IMR-90 (cell line): ENCODE data around the gene SLX4. TPM values are rescaled to one million over a fixed set of nuclear protein-coding genes. Genes with fewer than 3 reads are reported as not detected.

Experiments used
- ATAC-seq: fragments of 200-7000 bp; cut with Tn5 transposase; 2 replicates; pipeline ENCODE4 v1.9.1; 2020; ENCODE audit warnings: low read depth, mild to moderate bottlenecking, moderate library complexity
- BruUV-seq: library from RNA; stranded (reverse); fragments of 400-500 nt; replicated peaks from 2 replicates; lab custom pipeline; 2021; lab: Mats Ljungman, UMichigan
- CTCF ChIA-PET: fragments of 300-600 bp; formaldehyde crosslinking; extraction: SDS; loops from one replicate; lab custom pipeline; 2021; ENCODE audit warnings: antibody characterized with exemption; lab: Yijun Ruan, JAX
- POLR2A ChIA-PET: fragments of 300-600 bp; sonication (Branson Sonifier 250); formaldehyde crosslinking; loops from one replicate; lab custom pipeline; 2022; ENCODE audit warnings: antibody characterized with exemption; ENCODE audit not compliant: unreplicated experiment; lab: Charles Lee
- DNase-seq: peaks from one replicate; pipeline ENCODE4 v3.0.0; 2013
- H2AFZ ChIP-seq: replicated peaks from 2 replicates; pipeline ENCODE3; 2013; ENCODE audit warnings: low read length, mild to moderate bottlenecking; ENCODE audit not compliant: poor library complexity
- H2AK5ac ChIP-seq: 2 replicates; pipeline ENCODE4 v1.6.1; 2013; ENCODE audit warnings: low read depth, low read length, inconsistent platforms
- H2AK9ac ChIP-seq: replicated peaks from 2 replicates; pipeline ENCODE3; 2013; ENCODE audit warnings: mild to moderate bottlenecking, low read depth, low read length, moderate library complexity; ENCODE audit not compliant: poor library complexity
- H2BK120ac ChIP-seq: 2 replicates; pipeline ENCODE4 v1.6.1; 2013; ENCODE audit warnings: low read depth, low read length, inconsistent platforms
- H2BK15ac ChIP-seq: 3 replicates; pipeline ENCODE4 v1.6.1; 2013; ENCODE audit warnings: low read depth, low read length, inconsistent platforms
- H2BK20ac ChIP-seq: 2 replicates; pipeline ENCODE4 v1.6.1; 2013; ENCODE audit warnings: low read depth, mild to moderate bottlenecking, inconsistent platforms, low read length, moderate library complexity
- H2BK5ac ChIP-seq: 2 replicates; pipeline ENCODE4 v1.6.1; 2013; ENCODE audit warnings: mild to moderate bottlenecking, low read depth, low read length, inconsistent platforms; ENCODE audit not compliant: poor library complexity, severe bottlenecking
- H3K14ac ChIP-seq: replicated peaks from 2 replicates; pipeline ENCODE4 v1.6.1; 2013; ENCODE audit warnings: low read depth, low read length, inconsistent platforms
- H3K18ac ChIP-seq: 2 replicates; pipeline ENCODE4 v1.6.1; 2013; ENCODE audit warnings: low read depth, low read length, control low read depth
- H3K23ac ChIP-seq: 2 replicates; pipeline ENCODE4 v1.6.1; 2013; ENCODE audit warnings: low read depth, low read length, inconsistent platforms
- H3K27ac ChIP-seq: 2 replicates; pipeline ENCODE4 v1.5.1; 2013; ENCODE audit warnings: mild to moderate bottlenecking, control low read depth, low read length; ENCODE audit not compliant: insufficient read depth
- H3K27me3 ChIP-seq: 2 replicates; pipeline ENCODE4 v1.6.1; 2013; ENCODE audit warnings: low read length; ENCODE audit not compliant: control insufficient read depth, insufficient read depth
- H3K36me3 ChIP-seq: 2 replicates; pipeline ENCODE4 v1.6.1; 2013; ENCODE audit warnings: low read length, mixed read lengths; ENCODE audit not compliant: control insufficient read depth, insufficient read depth
- H3K4ac ChIP-seq: 2 replicates; pipeline ENCODE4 v1.6.1; 2013; ENCODE audit warnings: low read depth, low read length, inconsistent platforms
- H3K4me1 ChIP-seq: 2 replicates; pipeline ENCODE4 v1.6.1; 2013; ENCODE audit warnings: low read length, mixed read lengths; ENCODE audit not compliant: control insufficient read depth, insufficient read depth
- H3K4me2 ChIP-seq: 2 replicates; pipeline ENCODE4 v1.6.1; 2013; ENCODE audit warnings: low read depth, mild to moderate bottlenecking, control low read depth, low read length, moderate library complexity
- H3K4me3 ChIP-seq: 2 replicates; pipeline ENCODE4 v1.5.1; 2013; ENCODE audit warnings: low read depth, mild to moderate bottlenecking, control low read depth, low read length, moderate library complexity; ENCODE audit not compliant: insufficient read depth
- H3K56ac ChIP-seq: 2 replicates; pipeline ENCODE4 v1.6.1; 2013; ENCODE audit warnings: low read length, inconsistent platforms; ENCODE audit not compliant: insufficient read depth; ENCODE audit errors: extremely low read depth
- H3K79me1 ChIP-seq, 2 experiments: 2 replicates each; pipeline ENCODE4 v1.6.1; 2013; ENCODE audit warnings: low read length in 2 of 2, inconsistent platforms in 1 of 2, low read depth in 1 of 2
- H3K9ac ChIP-seq: 2 replicates; pipeline ENCODE4 v1.6.1; 2013; ENCODE audit warnings: low read depth, low read length, control low read depth
- H3K9me1 ChIP-seq: 2 replicates; pipeline ENCODE4 v1.6.1; 2013; ENCODE audit warnings: low read length, inconsistent platforms; ENCODE audit not compliant: insufficient read depth
- H3K9me3 ChIP-seq: 2 replicates; pipeline ENCODE4 v1.6.1; 2013; ENCODE audit warnings: low read length; ENCODE audit not compliant: control insufficient read depth, insufficient read depth
- H4K20me1 ChIP-seq: 2 replicates; pipeline ENCODE4 v1.6.1; 2013; ENCODE audit warnings: low read length, inconsistent platforms; ENCODE audit not compliant: insufficient read depth
- H4K5ac ChIP-seq: 2 replicates; pipeline ENCODE4 v1.6.1; 2013; ENCODE audit warnings: mild to moderate bottlenecking, low read depth, low read length, control low read depth
- H4K8ac ChIP-seq, 2 experiments: 2 replicates each; pipeline ENCODE4 v1.6.1; 2013; ENCODE audit warnings: low read depth in 2 of 2, low read length in 2 of 2, control low read depth in 1 of 2, inconsistent platforms in 1 of 2
- H4K91ac ChIP-seq: 2 replicates; pipeline ENCODE4 v1.6.1; 2013; ENCODE audit warnings: low read depth, low read length, inconsistent platforms; ENCODE audit not compliant: insufficient read depth
- BHLHE40 ChIP-seq: fragments of 150-350 bp; IDR thresholded peaks from 2 replicates; pipeline ENCODE4 v1.6.1; 2016; ENCODE audit warnings: mild to moderate bottlenecking, low read depth, low read length
- CEBPB ChIP-seq: IDR thresholded peaks from 2 replicates; pipeline ENCODE4 v1.6.1; 2012; ENCODE audit warnings: low read depth, low read length, improper control_type of control experiment
- CHD1 ChIP-seq: IDR thresholded peaks from 2 replicates; pipeline ENCODE4 v1.6.1; 2012; ENCODE audit warnings: low read depth, low read length, improper control_type of control experiment
- FOS ChIP-seq: fragments of 150-350 bp; IDR thresholded peaks from 2 replicates; pipeline ENCODE4 v1.6.1; 2016; ENCODE audit warnings: low read depth, low read length
- MAFK ChIP-seq: IDR thresholded peaks from 2 replicates; pipeline ENCODE4 v1.6.1; 2012; ENCODE audit warnings: low read depth, low read length, improper control_type of control experiment
- MAZ ChIP-seq: IDR thresholded peaks from 2 replicates; pipeline ENCODE4 v1.6.1; 2012; ENCODE audit warnings: low read depth, mild to moderate bottlenecking, low read length, improper control_type of control experiment, moderate library complexity, borderline replicate concordance
- MXI1 ChIP-seq: IDR thresholded peaks from 2 replicates; pipeline ENCODE4 v1.6.1; 2012; ENCODE audit warnings: low read depth, mild to moderate bottlenecking, low read length, moderate library complexity, borderline replicate concordance
- NFE2L2 ChIP-seq: fragments of 150-350 bp; IDR thresholded peaks from 2 replicates; pipeline ENCODE4 v1.6.1; 2016; ENCODE audit warnings: low read depth, mild to moderate bottlenecking, low read length
- POLR2A ChIP-seq: IDR thresholded peaks from 2 replicates; pipeline ENCODE4 v1.6.1; 2012; ENCODE audit warnings: mild to moderate bottlenecking, low read depth, low read length
- RAD21 ChIP-seq: IDR thresholded peaks from 2 replicates; pipeline ENCODE4 v1.6.1; 2012; ENCODE audit warnings: low read length, improper control_type of control experiment
- RCOR1 ChIP-seq: IDR thresholded peaks from 2 replicates; pipeline ENCODE4 v1.6.1; 2012; ENCODE audit warnings: mild to moderate bottlenecking, low read length, improper control_type of control experiment; ENCODE audit not compliant: insufficient replicate concordance
- RFX5 ChIP-seq: IDR thresholded peaks from 2 replicates; pipeline ENCODE4 v1.8.0; 2012; ENCODE audit warnings: low read depth, mild to moderate bottlenecking, low read length, moderate library complexity
- SMC3 ChIP-seq: fragments of 150-350 bp; IDR thresholded peaks from 2 replicates; pipeline ENCODE4 v1.6.1; 2016; ENCODE audit warnings: low read depth, mild to moderate bottlenecking, antibody characterized with exemption, low read length, moderate library complexity
- WGBS, 2 experiments: methylation state at CpG; one replicate each; pipeline versions ENCODE4 v1.1.5 to v1.1.7; 2013; ENCODE audit warnings: missing lambda C conversion rate in 2 of 2; ENCODE audit not compliant: insufficient read length in 1 of 2; ENCODE audit errors: extremely low coverage in 2 of 2; 5-methylcytosine and 5-hydroxymethylcytosine counted together
- dilution Hi-C: fragments of 300-500 bp; cut with HindIII; formaldehyde crosslinking; loops from one replicate; pipeline ENCODE4 v1.14.3; 2018; ENCODE audit warnings: low sequenced_read_pairs; ENCODE audit not compliant: unreplicated experiment
- in situ Hi-C: fragments of 300-500 bp; cut with MboI; formaldehyde crosslinking; loops from 3 replicates; pipeline ENCODE4 v1.14.3; 2019; ENCODE audit warnings: low sequenced_read_pairs, inconsistent platforms, mixed read lengths
- intact Hi-C: fragments of 100-400 bp; cut with micrococcal nuclease; formaldehyde crosslinking; loops from 2 replicates; pipeline ENCODE4 v1.10.0; 2022
- polyA plus RNA-seq, 3 experiments: library from polyadenylated mRNA; depleted of rRNA; stranded (reverse); fragments of >200 nt; gene quantifications; 2 replicates each; pipeline ENCODE4 v1.2.3, GENCODE V29; 2012; ENCODE audit warnings: low replicate concordance in 1 of 3
- total RNA-seq: library from RNA; depleted of rRNA; stranded (reverse); fragments of >200 nt; gene quantifications from 2 replicates; pipeline ENCODE4 v1.2.3, GENCODE V29; 2012
- TF ChIP-seq, protein P1 (sequence below): conservative IDR thresholded peaks from 2 replicates; pipeline ENCODE4 v1.5.1; 2012; ENCODE audit warnings: mild to moderate bottlenecking, low read depth, low read length, improper control_type of control experiment
- TF ChIP-seq, protein P2 (sequence below): fragments of 150-350 bp; IDR thresholded peaks from 2 replicates; pipeline ENCODE4 v1.6.1; 2017; ENCODE audit warnings: mild to moderate bottlenecking, antibody characterized with exemption, low read length, low read depth
- TF ChIP-seq, protein P3 (sequence below): fragments of 150-350 bp; IDR thresholded peaks from 2 replicates; pipeline ENCODE4 v1.6.1; 2016; ENCODE audit warnings: low read depth, mild to moderate bottlenecking, low read length, moderate library complexity, borderline replicate concordance

SLX4 gene
- total and polyA plus RNA-seq, 2 of the 4 experiments (the other 2 are of a cell fraction): 1.3 to 3.1 TPM

DNA sequence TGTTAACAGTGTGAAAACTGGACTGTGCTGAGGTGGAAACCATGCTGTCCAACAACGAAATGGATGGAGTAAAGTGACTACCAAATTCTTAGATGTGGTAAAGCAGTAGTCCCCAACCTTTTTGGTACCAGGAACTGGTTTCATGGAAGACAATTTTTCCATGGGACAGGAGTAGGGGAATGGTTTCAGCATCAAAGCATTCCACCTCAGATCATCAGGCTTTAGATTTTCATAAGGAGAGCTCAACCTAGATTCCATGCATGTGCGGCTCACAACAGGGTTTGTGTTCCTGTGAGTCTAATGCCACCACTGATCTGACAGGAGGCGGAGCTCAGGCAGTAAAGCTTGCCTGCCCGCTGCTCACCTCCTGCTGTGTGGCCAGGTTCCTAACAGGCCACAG is 11.5 kb downstream of the SLX4 start:
- ATAC-seq (no peak), DNase-seq (no peak)
- Histone ChIP-seq H3K9ac (no peak overlapping the region), H3K27me3 (no peaks in the 10 kb centered on the region), H2BK120ac (no peak overlapping the region), H3K9me1 (0 out of 2 replicates have a peak, but pooled peaks cover 4% of the 10 kb centered on the region), H3K4ac (no peak overlapping the region), H3K27ac (no peak overlapping the region), H4K91ac (no peak overlapping the region), H2AFZ (no peak overlapping the region), H4K8ac (no peak overlapping the region), H3K4me2 (no peak overlapping the region), H2BK5ac (no peak overlapping the region), H3K9me3 (peaks cover 6% of the 10 kb centered on the region; the same call in 1 of the 2 replicates), H3K23ac (no peak overlapping the region), H4K20me1 (no peaks in the 10 kb centered on the region), H2BK15ac (no peak overlapping the region), H3K56ac (no peak overlapping the region), H3K18ac (no peak overlapping the region), H2AK5ac (no peak overlapping the region), H4K5ac (no peak overlapping the region), H2BK20ac (no peak overlapping the region), H3K4me3 (no peak overlapping the region), H3K36me3 (peaks cover 34% of the 10 kb centered on the region), H3K79me1 (no peaks in the 10 kb centered on the region), H2AK9ac (no peak overlapping the region), H3K4me1 (no peaks in the 10 kb centered on the region), H3K14ac (no peak overlapping the region)
- dilution Hi-C loops (no loop called here), intact Hi-C loops (no loop called here), in situ Hi-C loops (no loop called here)
- TF ChIP-seq MXI1 (no peak), SMC3 (no peak), BHLHE40 (no peak), RAD21 (no peak), CHD1 (no peak), RCOR1 (no peak), RFX5 (no peak), FOS (no peak), MAFK (no peak), NFE2L2 (no peak), POLR2A (no peak), MAZ (no peak), CEBPB (no peak)
- TF ChIP-seq, protein P1, sequence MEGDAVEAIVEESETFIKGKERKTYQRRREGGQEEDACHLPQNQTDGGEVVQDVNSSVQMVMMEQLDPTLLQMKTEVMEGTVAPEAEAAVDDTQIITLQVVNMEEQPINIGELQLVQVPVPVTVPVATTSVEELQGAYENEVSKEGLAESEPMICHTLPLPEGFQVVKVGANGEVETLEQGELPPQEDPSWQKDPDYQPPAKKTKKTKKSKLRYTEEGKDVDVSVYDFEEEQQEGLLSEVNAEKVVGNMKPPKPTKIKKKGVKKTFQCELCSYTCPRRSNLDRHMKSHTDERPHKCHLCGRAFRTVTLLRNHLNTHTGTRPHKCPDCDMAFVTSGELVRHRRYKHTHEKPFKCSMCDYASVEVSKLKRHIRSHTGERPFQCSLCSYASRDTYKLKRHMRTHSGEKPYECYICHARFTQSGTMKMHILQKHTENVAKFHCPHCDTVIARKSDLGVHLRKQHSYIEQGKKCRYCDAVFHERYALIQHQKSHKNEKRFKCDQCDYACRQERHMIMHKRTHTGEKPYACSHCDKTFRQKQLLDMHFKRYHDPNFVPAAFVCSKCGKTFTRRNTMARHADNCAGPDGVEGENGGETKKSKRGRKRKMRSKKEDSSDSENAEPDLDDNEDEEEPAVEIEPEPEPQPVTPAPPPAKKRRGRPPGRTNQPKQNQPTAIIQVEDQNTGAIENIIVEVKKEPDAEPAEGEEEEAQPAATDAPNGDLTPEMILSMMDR: no peak
- TF ChIP-seq, protein P2, sequence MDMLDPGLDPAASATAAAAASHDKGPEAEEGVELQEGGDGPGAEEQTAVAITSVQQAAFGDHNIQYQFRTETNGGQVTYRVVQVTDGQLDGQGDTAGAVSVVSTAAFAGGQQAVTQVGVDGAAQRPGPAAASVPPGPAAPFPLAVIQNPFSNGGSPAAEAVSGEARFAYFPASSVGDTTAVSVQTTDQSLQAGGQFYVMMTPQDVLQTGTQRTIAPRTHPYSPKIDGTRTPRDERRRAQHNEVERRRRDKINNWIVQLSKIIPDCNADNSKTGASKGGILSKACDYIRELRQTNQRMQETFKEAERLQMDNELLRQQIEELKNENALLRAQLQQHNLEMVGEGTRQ: no peak
- TF ChIP-seq, protein P3, sequence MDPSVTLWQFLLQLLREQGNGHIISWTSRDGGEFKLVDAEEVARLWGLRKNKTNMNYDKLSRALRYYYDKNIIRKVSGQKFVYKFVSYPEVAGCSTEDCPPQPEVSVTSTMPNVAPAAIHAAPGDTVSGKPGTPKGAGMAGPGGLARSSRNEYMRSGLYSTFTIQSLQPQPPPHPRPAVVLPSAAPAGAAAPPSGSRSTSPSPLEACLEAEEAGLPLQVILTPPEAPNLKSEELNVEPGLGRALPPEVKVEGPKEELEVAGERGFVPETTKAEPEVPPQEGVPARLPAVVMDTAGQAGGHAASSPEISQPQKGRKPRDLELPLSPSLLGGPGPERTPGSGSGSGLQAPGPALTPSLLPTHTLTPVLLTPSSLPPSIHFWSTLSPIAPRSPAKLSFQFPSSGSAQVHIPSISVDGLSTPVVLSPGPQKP: no peak
- ChIA-PET POLR2A (no interaction called here), CTCF (no interaction called here)
- WGBS, 2 experiments: no CpG with 5 or more reads among the region's 4 CpGs
- no TSS peak for BruUV-seq
